ENCODE results near the gene MBD5.

MBD5 gene

GRCh38 chr2:148302526-148302925, 281.6 kb downstream of the MBD5 start:
- no peak for DNase-seq (ENCODE audit: low spot score)

- no peak for DNase-seq (ENCODE audit: low spot score)
Observed at GRCh38 chr2:148303161-148303560, 282.3 kb downstream of the MBD5 start.

- DNase-seq (ENCODE audit: low spot score) = no peak
Observed at GRCh38 chr2:148305476-148305875, 284.6 kb downstream of the MBD5 start.

DNA sequence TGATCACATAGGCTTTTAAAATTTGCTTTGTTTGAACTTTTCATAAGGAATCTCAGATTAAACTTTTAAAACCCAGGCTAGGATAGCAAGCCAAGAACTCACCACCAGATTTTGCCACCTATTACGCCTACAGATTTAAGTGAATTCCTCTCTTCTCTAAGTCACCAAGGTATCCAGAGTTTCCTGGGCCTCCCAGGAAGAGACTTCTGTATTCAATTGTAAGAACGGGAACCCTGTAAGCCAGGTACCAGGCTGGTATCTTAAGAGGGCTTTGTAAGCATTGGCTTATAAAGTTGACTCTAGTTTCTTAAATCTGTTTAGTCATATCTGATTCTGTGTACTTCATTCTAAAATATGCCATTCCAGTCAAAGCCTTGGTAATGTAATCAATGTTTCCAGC, 285.1 kb downstream of the MBD5 start:
- no peak for DNase-seq (ENCODE audit: low spot score)

DNA sequence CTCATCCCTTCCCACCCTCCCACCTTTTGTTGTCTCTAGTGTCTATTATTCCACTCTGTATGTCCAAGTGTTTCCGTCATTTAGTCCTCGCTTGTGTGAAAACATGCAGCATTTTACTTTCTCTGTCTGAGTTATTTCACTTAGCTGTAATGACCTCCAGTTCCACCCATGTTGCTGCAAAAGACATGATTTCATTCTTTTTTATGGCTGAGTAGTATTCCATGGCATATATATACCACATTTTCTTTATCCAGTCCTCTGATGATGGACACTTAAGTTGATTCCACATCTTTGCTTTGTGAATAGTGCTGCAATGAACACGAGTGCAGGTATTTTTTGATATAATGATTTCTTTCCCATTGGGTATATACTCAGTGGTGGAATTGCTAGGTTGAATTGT, 296.7 kb downstream of the MBD5 start:
- no peak for DNase-seq (ENCODE audit: low spot score)

GRCh38 chr2:148338541-148338940, 317.6 kb downstream of the MBD5 start:
- no peak for DNase-seq (ENCODE audit: low spot score)

DNA sequence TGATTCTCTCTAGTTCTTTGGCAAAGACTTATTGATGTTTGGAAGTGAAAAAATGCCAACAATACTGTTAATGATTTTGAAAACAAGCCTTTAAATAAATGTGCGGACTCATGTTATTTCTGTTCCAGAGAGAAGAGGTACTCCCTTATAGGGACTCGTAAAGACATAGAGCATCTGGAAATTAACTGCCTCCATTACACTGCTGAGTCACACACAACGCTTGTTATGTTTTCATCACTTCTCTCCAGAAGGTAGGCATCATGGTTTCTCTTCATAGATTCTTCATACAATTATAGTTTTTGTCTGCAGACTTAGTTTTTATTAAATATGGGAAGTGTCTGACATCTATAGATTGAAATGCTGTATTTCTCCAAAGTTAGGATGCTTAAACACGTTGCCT, 321.2 kb downstream of the MBD5 start:
- no peak for DNase-seq (ENCODE audit: low spot score)

DNA sequence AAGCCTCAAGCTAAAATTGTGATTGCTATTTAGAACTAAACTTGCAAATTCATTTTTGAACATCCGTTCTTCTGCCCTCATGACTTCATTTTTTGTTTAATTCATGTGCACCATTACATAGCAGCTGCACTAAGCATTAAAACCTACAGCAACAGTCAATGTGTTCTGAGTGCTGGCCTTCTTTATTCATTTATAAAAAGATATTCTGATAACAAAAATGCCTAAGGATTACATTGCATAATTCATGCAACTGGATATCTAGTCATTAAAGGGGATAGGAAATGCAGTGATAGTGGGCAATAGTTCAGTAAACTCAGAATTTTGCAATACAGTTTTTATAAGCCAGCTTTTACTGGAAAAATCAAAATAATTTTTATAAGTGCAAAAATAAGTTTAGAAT, 329.3 kb downstream of the MBD5 start:
- DNase-seq (ENCODE audit: low spot score) = no peak

DNA sequence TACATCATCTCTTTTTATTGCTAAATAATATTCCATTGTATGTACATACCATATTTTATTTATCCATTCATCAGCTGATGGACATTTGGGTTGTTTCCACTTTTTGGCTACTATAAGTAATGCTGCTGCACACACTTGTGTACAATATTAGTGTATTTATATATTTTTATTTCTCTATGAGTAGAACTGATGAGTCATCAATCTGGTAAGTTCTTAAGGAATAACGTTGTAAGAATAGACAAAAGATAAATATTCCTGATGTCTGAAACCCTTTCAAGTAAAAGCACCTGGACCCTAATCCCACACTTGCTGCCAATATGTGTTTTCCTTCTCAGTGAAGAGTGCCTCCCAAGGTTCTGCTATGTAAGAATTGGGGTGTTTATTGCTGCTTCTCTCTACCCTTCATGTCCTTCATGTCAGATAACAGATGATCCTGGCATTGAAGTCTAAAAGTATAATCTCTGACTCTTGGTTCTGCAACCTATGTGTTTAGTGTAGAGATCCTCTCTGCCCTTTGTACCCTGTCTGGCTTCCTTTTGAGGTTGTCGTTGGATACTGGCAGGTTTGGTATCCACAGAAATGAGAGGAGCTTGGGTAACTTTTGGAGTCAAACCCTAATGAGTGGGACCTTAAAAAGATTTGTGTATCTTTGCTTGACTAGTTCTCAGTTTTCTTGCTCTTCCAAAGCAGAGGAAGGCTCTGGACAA, 330.7 kb downstream of the MBD5 start:
- no peak for DNase-seq (ENCODE audit: low spot score)

DNA sequence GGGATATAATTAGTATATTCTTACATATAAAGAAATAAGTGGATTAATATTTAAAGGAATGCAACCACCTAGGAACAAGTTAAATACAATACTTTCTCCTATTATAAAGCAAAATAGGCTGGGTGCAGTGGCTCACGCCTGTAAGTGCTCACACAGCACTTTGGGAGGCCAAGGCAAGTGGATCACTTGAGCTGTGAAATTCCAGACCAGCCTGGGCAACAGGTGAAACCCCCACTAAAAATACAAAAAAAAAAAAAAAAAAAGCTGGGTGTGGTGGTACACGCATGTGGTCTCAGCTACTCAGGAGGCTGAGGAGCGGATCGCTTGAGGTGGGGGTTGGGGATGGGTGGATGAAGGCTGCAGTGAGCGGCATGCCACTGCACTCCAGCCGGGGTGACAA, 337.5 kb downstream of the MBD5 start:
- DNase-seq (ENCODE audit: low spot score) = no peak

DNA sequence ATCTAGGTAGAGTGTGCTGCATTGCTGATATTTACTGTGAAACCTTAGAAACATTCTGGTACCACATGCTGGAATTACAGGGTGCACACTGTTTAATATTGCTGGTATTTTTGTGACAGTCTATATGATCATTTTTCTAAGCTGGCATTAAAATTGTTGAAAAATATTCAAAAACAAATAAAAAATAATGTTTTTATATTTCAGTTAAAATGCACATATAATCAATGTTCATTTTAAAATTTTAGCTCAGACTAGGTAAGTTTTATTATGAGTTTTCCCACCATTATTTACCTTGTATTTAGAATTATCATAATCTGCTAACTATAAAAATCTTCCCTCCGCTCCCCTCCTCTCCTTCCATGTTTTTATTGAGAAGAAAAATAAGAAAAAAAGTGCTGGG, 339.8 kb downstream of the MBD5 start:
- no peak for DNase-seq (ENCODE audit: low spot score)

DNA sequence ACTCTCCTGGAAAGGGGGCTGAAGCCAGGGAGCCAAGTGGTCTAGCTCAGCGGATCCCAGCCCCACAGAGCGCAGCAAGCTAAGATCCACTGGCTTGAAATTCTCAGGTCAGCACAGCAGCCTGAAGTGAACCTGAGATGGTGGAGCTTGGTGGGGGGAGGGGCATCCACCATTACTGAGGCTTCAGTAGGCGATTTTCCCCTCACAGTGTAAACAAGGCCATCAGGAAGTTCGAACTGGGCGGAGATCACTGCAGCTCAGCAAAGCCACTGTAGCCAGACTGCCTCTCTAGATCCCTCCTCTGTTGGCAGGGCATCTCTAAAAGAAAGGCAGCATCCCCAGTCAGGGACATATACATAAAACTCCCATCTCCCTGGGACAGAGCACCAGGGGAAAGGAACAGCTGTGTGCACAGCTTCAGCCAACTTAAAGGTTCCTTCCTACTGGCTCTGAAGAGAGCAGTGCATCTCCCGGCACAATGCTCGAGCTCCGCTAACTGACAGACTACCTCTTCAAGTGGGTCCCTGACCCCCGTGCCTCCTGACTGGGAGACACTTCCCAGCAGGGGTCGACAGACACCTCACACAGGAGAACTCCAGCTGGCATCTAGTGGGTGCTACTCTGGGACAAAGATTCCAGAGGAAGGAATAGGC, 341.4 kb downstream of the MBD5 start:
- DNase-seq (ENCODE audit: low spot score) = no peak

- DNase-seq (ENCODE audit: low spot score) = no peak
Observed at GRCh38 chr2:148375214-148375613, 354.3 kb downstream of the MBD5 start.

GRCh38 chr2:148391324-148391723, 370.4 kb downstream of the MBD5 start:
- no peak for DNase-seq (ENCODE audit: low spot score)

DNA sequence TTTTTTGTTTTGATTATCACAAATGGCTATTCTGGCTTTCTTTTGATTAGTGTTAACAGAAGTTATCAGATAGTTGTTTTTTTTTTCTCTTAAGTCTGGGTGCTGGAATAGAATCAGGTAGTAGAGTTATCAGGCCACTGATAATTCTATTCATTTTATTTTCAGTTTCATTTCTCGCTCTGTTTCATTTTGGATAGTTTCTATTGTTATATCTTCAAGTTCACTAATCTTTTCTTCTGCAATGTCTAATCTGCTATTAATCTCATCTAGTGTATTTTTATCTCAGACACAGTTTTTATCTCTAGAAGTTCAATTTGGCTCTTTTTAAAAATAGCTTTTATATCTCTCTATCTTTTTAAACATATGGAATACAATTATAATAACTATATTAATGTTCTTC, 381.9 kb downstream of the MBD5 start:
- DNase-seq (ENCODE audit: low spot score) = no peak

DNA sequence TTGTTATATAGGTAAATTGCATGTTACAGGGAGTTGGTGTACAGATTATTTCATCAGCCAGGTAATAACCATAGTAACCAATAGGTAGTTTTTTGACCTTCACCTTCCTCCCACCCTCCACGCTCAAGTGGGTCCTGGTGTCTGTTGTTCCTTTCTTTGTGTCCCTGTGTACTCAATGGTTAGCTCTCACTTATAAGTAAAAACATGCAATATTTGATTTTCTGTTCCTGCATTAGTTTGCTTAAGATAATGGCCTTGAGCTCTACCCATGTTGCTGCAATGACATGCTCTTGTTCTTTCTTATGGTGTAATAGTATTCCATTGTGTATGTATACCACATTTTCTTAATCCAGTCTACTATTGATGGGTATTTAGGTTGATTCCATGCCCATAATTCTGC, 390.0 kb downstream of the MBD5 start:
- no peak for DNase-seq (ENCODE audit: low spot score)

- no peak for DNase-seq (ENCODE audit: low spot score)
Observed at GRCh38 chr2:148416248-148416647, 395.4 kb downstream of the MBD5 start.

GRCh38 chr2:148430101-148430500, 409.2 kb downstream of the MBD5 start:
- DNase-seq (ENCODE audit: low spot score) = no peak

DNA sequence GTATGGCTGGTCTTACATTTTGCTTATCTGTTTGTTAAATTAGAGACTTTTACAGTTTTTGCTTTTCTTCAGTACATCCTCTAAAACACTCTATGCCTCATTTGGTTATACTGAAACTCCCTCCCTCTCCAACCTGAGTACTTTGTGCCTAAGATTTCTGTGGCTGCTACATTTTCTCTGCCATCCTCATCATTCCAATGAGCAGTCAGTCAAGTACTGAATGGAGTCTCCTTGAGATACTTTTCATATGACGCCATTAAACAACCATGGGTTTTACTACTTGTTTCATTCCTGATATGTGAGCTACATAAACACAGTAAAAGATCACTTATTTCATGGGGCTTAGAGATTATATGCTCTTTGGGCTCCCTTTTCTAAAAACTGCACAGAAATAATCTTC, 427.0 kb downstream of the MBD5 start:
- DNase-seq (ENCODE audit: low spot score) = no peak

DNA sequence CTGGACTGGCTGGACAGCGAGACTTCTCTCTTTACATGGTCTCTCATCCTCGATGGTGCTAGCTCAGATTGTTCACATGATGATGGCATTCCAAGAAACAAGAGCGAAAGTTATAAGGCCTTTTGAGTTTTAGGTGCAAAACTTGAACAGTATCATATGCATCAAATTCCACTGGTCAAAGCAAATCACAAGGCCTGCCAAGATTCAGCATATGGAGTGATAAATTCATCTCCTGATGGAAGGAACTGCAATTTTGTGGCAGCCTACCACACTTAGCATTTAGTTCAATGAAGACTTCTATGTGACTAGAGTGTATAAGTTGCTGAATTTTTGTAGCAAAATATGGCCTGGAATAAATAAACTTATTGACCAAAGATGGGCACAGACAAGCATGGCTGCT, 429.6 kb downstream of the MBD5 start:
- DNase-seq (ENCODE audit: low spot score) = no peak

DNA sequence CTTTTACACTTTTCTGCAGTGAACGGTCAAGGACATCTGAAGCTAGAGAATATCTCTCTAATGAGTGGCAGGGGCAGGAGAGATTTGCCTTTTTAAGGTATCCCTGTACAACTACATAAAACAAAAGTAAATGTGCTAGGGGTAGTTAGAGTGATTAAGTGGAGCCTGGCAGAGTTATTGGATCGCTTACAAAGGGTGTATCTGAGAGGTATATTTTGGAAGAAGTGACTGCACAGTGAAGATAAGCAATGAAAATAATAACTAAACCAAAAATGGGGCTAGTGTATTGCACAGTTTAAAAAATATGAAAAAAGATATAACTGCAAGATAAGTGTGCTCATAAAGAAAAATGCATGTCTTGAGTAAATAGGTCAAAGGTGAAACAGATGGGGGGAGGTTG, 430.2 kb downstream of the MBD5 start:
- DNase-seq (ENCODE audit: low spot score) = no peak

- DNase-seq (ENCODE audit: low spot score) = no peak
Observed at GRCh38 chr2:148455791-148456190, 434.9 kb downstream of the MBD5 start.

DNA sequence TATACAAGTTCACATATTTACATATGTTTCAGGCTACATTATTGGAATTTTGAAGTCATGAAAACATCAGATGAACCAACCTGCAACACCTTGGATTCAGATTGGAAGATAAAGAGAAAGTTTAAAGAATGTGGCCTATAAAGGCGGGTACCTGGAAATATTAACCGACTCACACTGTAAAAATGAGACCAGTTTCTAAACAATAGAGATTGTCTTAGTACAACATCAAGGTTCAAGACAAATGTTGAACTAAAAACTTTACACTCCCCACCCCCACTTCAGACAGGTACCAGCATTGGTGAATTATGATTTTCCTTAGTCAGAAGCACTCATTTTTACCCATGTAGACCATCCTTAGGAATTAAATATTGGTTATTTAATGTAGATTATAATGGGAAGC, 437.3 kb downstream of the MBD5 start:
- no peak for DNase-seq (ENCODE audit: low spot score)

GRCh38 chr2:148459377-148459778, 438.5 kb downstream of the MBD5 start:
- no peak for DNase-seq (ENCODE audit: low spot score)
